SHP77 treated with DMSO at 0.1 percent for 48 hours (cell line): ENCODE results near the gene FBXL7.
A peak's percentile ranks its signal among the peaks of the same experiment; 100 is the strongest.

Experiments used
- DNase-seq: peaks from one replicate; lab custom pipeline; 2025; lab: John Stamatoyannopoulos, UW

Gene FBXL7

DNA sequence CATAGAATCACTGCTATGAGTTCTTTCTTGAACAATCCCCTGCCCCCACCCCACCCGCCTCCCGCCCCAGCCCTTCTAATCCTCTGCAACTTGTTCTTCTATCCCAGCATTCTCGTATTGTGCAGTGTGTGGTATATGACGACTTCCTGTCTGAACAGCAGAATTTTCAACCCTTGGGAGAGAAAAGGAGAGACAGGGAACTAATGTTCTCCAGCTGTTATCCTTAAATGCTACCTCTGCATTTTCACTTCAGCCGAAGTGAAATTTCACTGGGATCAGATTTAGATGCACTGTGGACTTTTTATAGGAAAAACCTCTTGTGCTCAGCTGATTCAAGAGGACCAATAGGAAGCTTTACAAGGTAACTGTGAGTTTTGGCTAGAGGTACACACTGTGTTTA lies 2.2 kb downstream of the FBXL7 start:
- no peak for DNase-seq

DNA sequence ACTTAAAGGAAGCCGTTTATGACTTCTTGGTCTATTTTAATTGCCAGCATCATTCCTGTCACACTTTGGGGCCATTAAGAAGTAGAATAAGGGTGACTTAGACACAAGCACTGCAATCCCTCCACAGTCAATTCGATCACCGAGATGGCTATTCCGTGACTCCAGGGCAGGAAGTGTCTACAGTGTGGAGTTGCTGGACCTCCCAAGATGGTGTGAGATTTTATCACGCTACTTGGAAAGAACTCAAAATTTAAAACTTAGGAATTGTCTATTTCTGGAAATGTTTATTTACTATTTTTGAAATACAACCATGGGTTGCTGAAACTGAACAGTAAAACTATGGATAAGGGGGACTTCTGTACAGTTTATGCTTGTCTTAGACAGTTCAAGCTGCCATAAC lies 6.2 kb downstream of the FBXL7 start:
- no peak for DNase-seq

DNA sequence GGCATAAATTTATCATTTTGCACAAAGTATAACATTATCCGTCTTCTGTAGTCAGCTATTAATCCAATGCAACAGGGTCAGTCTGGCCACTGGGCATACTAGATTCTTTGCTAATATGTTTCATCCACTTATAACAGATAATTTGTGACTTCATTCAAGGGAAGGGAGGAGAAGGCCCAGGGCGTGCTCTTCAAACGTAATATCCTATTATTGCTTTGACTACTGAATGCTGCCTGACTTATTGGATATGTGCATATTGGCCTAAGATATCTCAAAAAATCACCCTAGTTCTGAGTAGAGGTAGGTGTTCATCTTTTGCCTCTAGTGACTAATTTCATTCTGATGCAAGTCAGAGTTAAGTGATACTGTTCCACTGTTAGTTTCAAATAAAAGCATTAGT lies 6.9 kb downstream of the FBXL7 start:
- DNase-seq, result no peak

DNA sequence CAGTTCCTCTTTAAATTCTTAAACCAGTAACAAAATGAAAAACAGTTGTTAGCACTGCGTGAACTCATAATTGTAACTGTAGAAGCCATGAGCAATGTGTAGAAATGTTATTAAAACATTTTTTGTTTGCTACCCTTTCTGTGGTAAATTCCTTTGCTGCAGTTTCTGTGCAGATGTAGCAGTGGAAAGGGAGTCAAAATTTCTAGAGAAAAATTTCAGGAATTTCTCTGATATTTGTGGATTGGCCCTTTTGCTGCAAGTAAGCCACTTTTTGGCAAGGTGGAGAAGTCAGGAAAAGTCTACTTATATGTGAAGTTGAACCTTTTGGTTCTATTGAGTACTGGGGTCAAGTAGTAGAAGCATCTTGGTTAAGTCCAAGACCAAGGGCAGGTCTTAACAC lies 10.1 kb downstream of the FBXL7 start:
- no peak for DNase-seq

DNA sequence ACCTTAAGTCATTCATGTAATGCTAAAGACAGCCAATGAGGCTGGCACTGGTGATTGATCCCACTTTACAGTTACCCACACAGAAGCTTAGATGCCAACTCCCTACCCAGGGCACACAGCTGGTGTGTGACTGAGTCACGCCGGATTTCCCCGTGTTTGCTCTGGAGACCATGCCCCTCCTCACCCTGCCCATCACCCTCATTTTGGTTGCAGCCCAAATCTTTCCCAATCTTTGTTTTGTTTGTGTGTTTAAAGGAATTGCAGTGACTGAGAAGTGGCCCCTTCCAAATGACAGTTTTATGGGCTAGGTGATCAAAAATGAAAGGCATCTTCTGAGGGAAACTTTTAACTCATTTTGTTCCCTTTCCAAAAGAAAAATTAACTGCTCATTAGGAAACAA lies 10.9 kb downstream of the FBXL7 start:
- DNase-seq, result no peak

DNA sequence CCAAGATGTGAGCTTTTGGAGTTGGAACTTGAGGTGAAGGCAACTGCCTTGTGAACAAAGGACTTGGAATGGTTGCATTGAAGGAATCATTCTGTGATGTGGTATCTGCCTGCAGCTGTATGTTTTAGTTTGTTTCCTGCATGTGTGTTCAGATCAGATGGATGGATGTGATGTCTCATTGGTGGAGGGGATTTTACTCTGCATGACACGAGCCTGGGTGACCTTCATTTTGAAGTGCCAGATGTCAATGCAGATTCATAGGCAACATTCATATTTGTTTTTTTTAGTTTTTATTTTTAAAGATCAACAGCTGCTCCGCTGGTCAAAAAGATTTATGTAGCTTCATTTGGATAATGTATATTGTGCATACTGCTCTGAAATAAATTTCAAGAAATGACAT lies 13.5 kb downstream of the FBXL7 start:
- DNase-seq, result no peak

DNA sequence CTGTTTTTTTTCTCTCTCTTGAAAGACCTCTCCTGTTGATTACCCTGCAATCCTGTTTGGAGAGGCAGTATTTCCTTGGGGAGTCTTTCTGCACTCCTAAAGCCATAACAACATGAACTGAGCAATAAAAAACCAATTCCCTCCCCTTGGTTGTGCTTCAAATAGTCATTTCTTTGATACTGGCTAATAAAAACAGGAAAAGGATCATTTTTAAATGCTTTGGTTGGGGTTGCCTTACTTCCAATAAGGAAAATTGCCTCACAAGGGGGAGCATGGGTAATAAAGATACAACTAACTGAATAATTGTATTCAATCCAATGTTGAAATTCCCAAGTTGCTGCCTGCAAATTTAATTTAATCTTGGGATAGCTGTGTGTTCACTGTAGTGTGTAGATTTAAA lies 13.9 kb downstream of the FBXL7 start:
- DNase-seq, result no peak

DNA sequence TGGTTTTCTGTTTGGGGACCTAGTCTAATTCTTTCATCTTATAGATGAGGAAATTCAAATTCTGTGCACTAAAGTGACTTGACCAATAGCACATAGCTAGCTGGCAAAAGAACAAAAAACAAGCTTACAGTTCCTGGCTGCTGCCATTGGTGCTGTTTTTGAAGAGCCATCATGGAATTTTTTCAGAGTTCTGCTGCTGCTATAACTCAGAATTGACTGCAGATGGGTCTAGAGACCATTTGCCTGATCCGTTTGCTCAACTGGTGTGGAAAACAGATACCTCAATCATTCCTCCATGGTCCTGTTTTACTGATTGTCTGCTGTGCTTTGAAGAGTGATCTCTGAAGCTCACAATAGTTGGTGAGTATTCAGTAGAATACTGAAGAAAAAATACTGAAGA lies 15.2 kb downstream of the FBXL7 start:
- DNase-seq, result no peak

DNA sequence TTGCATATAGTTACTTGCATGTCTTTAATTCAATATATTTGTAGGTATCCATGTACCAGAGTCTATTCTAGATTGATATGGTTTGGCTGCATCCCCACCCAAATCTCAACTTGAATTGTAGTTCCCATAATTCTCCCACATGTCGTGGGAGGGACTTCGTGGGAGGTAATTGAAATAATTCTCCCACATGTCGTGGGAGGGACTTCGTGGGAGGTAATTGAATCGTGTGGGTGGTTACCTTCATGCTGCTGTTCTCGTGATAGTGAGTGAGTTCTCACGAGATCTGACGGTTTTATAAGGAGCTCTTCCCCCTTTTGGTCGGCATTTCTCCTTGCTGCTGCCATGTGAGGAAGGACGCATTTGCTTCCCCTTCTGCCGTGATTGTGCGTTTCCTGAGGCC lies 16.5 kb downstream of the FBXL7 start:
- no peak for DNase-seq

DNA sequence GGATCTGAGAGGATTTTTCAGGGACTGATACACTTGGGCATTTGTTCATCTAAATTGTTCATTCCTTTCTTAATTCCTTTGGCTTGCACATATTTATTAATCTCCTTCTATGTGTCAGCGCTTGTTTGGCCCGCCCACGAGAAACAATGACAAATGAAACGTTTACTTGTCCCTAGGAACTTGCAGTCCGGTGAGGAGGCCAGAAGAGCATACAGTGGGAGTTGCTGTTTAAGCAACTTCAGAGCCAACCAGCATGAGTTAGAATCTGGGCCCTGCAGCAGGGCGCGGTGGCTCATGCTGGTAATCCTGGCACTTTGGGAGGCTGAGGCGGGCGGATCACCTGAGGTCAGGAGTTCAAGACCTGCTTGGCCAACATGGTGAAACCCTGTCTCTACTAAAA lies 18.8 kb downstream of the FBXL7 start:
- no peak for DNase-seq

DNA sequence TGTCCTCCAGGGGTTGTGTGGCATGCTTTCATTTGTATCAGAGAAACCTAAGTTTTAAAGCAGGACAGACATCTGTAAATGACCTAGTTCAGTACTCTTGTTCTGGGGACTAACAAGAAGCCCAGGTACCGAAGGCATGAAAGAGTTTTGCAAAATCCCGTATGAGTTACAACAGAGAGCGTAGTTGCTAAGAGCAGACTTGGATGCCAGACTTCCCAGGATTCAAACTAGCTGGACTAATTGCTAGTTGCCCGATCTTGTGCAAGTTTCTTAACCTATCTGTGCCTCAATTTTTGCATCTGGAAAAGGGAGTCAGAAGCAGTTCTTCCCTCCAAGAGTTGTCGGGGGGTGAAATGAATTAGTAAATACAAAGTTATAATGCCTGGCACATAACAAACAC lies 20.9 kb downstream of the FBXL7 start:
- no peak for DNase-seq

DNA sequence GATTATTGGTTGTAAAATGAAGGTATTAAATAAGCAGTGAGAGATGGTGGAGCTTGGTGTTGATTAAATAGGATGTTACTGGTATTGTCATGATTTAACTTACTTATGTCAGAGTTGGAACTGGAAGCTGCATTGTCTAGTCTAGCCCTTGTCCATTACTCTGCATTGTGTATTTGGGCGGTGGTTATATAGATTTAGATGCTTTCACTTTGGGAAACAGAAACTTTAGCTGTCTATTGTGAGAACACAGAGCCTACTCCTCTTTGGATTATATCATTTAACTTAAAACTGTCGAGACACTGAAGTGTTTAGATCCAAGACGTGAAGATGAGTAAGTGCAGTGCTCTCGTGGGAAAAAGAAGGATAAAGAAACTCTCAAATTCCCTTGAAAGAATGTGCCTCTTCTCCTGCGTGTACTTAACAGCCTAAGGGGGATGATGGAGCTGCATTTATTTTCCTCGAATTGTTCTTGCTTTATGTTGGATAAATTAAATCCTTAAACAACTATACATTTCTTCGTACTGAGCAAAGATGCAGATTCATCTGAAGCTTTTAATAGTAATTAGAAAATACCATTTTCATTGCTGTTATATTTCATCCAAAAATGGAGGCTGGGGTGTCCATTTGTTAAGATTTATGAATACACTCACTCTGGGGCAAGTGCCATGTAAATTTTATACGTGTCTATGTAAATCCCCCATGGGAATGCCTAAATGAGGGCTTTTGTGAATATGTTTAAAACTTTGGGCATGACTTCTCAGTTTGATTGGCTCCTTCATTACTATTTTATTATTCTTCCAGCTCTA lies 21.6 kb downstream of the FBXL7 start:
- DNase-seq, result no peak

DNA sequence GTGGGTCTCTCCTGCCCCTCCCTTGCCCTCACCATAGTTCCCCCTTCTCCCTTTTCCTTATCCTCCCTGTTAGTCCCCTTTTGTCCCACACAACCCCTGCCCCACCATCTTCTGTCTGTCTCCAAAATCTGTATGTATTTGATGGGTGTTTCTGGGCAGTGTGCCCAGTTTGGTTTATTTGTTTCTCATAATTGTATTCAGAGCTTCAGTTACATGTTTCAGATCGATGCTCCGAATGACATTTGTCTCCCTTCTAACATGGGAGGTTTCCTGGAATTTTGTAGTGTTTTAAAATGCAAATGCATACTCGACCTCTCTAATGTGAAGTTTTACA lies 22.2 kb downstream of the FBXL7 start:
- peak; percentile 44 for DNase-seq

DNA sequence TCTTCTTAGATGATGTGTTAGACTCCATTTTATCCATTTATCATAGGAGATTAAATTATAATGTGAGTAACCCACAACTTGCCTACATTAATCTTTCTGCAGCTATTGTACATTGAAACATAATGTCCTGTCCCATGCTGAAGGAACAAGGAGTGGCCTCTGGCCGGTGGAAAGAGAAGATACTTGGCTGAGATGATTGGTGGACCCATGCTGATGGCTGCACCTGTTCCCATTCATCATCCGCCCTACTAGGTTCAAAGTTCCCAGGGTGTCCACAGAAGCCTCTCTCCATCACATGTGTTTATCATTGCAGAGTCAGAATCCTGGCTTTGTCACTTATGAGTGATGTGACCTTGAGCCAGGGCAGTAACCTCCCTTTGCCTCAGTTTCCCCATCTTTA lies 24.7 kb downstream of the FBXL7 start:
- DNase-seq, result no peak

DNA sequence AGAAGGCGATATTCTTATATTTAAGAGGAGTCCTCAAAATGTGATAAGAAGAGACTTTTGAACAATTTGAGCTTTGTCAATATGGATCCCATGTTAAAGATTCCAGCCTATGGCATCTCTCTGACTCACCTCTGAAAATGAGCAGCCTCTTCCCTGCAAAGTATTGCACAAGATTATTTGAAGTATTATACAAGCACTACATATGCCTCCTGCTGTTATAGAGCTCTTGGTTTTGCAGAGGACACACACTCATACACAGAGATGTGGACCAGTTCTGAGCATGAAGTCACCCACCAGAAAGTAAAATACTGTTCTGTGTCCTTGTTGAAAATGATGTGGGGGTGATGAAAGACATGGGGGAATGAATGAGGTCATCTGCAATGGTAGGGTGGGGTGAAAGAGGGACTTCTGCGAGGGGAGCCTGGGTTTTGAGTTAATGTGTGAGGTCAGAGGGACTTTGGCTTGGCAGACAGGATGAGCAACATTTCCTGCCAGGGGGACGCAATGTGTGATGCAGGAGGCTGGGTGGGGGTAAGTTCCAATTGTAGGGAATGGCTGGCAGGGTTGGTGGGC lies 25.8 kb downstream of the FBXL7 start:
- DNase-seq, result no peak

DNA sequence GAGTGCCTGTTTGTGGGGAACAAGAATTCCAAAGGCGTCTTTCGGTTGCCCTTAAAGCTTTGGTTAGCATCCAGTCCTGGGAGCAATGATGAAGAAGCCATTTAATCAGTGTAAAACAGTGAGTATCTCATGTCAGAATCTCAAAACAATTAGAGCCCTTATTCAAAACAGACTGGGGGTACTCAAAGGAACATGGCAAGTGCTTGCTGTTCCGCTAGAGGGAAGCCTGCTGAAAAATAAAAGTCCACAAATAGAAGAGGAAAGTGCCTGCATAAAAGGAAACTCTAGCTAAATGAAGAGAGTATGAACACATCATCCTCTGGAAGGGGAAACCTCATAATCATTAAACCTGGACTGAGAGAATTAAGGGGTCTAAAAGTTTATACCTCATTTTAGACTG lies 26.4 kb downstream of the FBXL7 start:
- no peak for DNase-seq

DNA sequence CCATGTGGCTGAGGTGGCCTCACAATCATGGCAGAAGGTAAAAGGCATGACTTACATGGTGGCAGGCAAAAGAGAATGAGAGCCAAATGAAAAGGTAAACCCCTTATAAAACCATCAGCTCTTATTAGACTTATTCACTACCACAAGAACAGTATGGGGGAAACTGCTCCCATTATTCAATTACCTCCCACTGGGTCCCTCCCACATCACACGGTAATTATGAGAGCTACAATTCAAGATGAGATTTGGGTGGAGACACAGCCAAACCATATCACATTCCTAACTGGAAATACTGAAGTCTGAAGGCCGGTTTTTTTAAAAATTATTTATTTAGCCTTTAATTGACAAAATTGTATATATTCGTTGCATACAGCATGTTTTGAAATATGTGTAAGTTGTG lies 28.5 kb downstream of the FBXL7 start:
- no peak for DNase-seq

DNA sequence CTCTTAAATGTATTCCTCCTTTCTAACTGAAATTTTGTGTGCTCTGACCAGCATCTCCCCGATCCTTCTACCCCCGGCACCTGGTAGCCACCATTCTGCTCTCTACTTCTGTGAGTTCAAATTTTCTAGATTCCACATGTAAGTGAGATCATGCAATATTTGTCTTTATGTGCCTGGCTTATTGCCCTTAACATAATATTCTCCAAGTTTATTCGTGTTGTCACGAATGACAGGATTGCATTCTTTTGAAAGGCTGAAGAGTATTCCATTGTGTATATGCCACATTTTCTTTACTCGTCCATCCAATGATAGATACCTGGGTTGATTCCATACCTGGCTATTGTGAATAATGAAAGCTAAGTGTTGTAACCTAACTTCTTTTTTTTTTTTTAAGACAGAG lies 29.0 kb downstream of the FBXL7 start:
- DNase-seq, result no peak

DNA sequence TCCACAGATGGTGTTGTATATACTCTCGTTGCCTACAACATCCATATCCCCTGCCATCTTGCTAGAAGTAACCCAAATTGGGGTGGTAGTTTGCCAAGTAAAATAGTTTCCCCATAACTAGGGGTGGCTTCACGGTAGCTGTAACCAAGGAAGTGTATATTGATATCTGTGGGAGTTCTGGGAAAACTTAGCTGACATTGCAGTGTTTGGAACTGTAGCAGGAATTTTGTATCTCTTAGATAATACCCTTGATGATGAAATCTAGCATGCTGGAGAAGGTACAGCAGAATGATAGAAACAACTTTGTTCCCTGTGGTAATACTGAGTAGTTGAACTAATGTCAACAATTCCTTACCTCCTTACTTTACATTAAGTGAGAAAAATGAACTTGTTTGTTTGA lies 29.8 kb downstream of the FBXL7 start:
- DNase-seq, result no peak

DNA sequence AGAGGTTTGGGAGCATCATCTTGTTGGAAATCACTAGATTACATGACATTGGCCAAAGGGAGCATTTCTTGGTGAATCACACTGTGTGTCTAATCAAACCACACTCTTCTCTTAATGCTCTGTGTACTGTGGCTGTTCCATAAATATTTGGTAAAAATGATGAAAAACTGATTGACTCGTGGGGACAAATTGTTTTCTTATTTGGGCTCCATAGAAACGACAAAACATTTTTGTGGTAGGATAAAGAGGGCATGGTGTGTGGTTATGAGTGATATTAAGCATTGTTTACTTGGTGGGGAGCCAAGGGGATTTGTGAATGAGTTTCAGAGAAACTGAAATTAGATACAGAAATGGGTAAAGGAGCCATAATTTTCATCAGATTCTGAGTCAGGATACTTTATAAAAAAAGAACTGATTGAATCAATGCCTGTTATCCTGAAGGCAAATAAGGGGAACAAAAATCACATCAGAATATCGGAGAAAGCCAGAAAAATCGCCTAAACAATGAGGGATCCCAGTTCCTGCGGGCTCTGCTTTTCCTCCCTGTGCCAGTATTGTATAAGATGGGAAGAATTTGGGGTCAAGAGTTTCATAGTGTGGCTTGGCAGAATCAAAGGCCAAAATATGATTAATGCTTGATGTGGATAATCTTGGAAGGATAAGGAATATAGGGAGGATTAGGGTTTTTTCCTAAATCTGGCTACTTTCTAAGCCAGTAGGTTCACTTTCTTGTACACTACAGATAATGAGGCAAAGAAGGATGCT lies 33.3 kb downstream of the FBXL7 start:
- no peak for DNase-seq

DNA sequence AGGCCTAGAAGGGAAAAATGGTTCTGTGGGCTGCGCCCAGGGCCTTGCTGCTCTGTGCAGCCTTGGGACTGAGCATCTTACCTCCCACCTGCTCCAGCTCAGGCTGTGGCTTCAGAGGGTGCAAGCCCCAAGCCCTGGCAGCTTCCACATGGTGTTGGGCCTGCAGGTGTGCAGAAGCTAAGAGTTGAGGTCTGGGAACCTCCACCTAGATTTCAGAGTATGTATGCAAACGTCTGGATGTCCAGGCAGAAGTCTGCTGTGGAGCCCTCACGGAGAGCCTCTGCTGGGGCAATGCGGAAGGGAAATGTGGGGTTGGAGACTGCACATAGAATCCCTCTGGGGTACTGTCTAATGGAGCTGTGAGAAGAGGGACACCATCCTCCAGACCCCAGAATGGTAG lies 36.0 kb downstream of the FBXL7 start:
- no peak for DNase-seq

DNA sequence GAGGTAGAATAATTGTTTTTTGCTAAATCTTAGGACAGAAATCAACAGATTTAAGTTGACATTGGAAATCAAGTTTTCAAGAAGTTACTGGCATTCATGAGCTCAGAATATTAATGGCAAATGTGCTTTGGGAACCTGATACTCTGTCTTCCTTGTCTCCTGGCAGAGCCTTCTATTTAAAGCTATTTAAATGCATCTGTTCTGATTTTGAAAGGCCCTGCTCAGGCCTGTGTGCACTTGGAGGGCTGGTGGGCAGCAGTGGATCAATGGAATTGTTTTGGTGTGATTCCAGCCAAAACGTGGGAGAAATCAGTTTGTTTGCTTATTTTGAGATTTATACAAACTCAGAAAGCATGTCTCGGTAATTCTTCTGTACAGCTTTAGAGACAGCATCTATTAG lies 38.5 kb downstream of the FBXL7 start:
- DNase-seq, result no peak

DNA sequence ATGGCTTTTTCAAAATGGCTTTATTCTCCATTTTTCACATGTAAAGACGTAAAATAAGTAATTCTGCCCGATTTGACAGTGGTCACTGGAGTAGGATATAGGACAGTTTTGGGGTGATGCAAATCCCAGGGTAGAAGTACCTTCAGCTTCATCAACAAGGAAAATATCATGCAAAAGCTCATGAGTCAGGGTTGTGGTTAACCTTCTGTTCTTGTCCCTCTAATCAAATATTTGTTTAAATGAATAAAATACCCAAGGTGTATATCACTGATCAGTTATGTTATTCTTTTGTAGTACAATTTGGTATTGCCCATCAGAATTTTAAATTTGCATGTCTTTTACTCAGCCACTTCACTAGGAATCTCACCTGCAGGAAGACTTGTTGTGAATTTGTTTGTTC lies 40.0 kb downstream of the FBXL7 start:
- DNase-seq, result no peak

DNA sequence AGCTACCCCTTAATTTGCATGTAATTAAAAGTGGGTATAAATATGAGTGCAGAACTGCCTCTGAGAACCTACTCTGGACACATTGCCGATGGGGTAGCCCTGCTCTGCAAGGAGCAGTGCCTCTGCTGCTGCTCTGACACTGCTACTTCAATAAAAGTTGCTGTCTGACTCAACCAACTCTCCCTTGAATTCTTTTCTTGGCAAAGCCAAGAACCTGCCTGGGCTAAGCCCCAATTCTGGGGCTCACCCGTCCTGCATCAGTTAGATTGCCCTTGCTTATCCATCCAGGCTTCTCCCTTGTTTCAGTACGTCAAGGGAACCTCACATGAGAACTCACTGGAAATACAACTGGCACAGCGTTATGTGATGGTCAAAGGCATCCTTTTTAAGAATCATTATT lies 44.1 kb downstream of the FBXL7 start:
- no peak for DNase-seq
